ENCODE results near the gene TRIP12. TPM values are rescaled to one million over a fixed set of nuclear protein-coding genes. Genes with fewer than 3 reads are reported as not detected.

The TRIP12 gene
- total and polyA plus RNA-seq, 2 of the 13 experiments (the other 11 are each of a cell fraction or from before 2014, with no cell fraction given) = 72.1 to 153 TPM

DNA sequence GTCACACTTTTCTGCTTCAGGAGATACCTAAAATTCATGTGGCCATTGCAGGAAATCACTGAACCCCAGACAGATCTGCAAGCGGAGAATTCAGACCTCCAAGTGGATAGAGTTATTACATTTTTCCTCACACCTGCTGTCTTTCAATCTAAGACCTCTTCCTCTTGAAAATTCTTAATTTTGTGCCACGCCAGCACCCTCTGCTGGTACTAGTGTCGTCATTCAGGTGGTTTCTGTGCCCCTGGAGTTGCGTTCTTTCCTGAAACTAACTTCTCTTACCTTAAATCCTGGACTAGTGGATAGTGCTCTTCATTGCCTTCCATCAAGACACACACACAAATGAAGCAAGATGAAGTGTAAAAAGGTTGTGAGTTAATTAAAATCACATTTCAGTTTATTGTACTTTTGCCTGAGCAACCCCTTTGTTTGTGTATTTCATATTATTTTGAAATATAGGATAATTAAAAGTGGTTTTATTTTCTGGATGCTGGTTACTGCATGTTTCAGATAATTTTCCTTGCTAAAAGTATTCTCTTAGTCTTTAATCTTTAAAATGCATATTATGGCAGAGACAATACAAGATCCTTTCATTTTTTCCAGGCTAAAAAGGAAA lies 205.8 kb downstream of the TRIP12 start:
- POLR2A ChIA-PET = no interaction called here
- H3K9me3 ChIP-seq (ENCODE audit: low read length) = no peaks in the 10 kb centered on the region
- H3K4me3 ChIP-seq (replicated peaks in 1 of 3; ENCODE audit: insufficient read depth in 1 of 3, low read depth in 2 of 3, low read length in 3 of 3) = no peak overlapping the region
- DNase-seq (ENCODE audit: low spot score) (peak; percentile 34), ATAC-seq (peak; percentile 23; the same call in 2 of the 3 replicates), FAIRE-seq (peak; percentile 76)
- in situ Hi-C loops (cut with HindIII; ENCODE audit: extremely low pct_ligation_motif_present, low pct_unique_long_range_greater_than_20kb) (no loop called here), intact Hi-C loops (cut with micrococcal nuclease; ENCODE audit: unreplicated experiment) (no loop called here)
- BruUV-seq (replicated peaks) = no TSS peak
- no peaks in the 10 kb centered on the region for H3K36me3 ChIP-seq (replicated peaks in 1 of 2; ENCODE audit: control insufficient read depth in 1 of 2, insufficient read depth in 2 of 2, low read length in 2 of 2)
- no peak overlapping the region for H3K4me2 ChIP-seq (ENCODE audit: low read depth, low read length)
- H3K79me2 ChIP-seq (ENCODE audit: insufficient read depth, low read length) = no peaks in the 10 kb centered on the region
- H3K27me3 ChIP-seq (ENCODE audit: control insufficient read depth in 1 of 2, insufficient read depth in 2 of 2, low read length in 2 of 2) = peaks cover 7 to 36% of the 10 kb centered on the region in 2 experiments
- no peak overlapping the region for H2AFZ ChIP-seq (ENCODE audit: low read length)
- no peak overlapping the region for H3K27ac ChIP-seq (ENCODE audit: extremely low read length, insufficient read depth, low read length)
- 15% methylated on average over 4 of the region's 4 CpGs for WGBS (ENCODE audit: low lambda C conversion rate)
- no peak overlapping the region for H3K9ac ChIP-seq (ENCODE audit: insufficient read depth, low read depth, low read length)
- no peaks in the 10 kb centered on the region for H3K4me1 ChIP-seq (ENCODE audit: insufficient read depth, low read length)
- H4K20me1 ChIP-seq (ENCODE audit: insufficient read depth, low read length) = peaks cover 12% of the 10 kb centered on the region; the same call in 1 of the 2 replicates
- CTCF ChIA-PET (ENCODE audit: low intra/inter-chr PET ratio, low total read pairs) = no interaction called here
- TF ChIP-seq SALL1 (CRISPR knock-in tag; IDR thresholded peaks at IDR 0.05) (no peak), ZNF713 (CRISPR knock-in tag; IDR thresholded peaks at IDR 0.05) (no peak), ZNF879 (CRISPR knock-in tag; IDR thresholded peaks at IDR 0.05) (no peak), STAT5B (CRISPR knock-in tag; IDR thresholded peaks at IDR 0.05) (no peak), NONO (IDR thresholded peaks at IDR 0.05) (no peak), NONO (CRISPR knock-in tag; conservative IDR thresholded peaks at IDR 0.05) (no peak), CEBPB (IDR thresholded peaks at IDR 0.05; ENCODE audit: borderline replicate concordance, low read depth, low read length) (no peak), SMAD3 (CRISPR knock-in tag; IDR thresholded peaks at IDR 0.05) (no peak), NFIC (IDR thresholded peaks at IDR 0.05; ENCODE audit: low read length) (no peak), U2AF1 (optimal IDR thresholded peaks at IDR 0.05; ENCODE audit: low read depth, low read length) (no peak), XRCC5 (optimal IDR thresholded peaks at IDR 0.05; ENCODE audit: low read length) (no peak)
- TF ChIP-seq, protein P1, sequence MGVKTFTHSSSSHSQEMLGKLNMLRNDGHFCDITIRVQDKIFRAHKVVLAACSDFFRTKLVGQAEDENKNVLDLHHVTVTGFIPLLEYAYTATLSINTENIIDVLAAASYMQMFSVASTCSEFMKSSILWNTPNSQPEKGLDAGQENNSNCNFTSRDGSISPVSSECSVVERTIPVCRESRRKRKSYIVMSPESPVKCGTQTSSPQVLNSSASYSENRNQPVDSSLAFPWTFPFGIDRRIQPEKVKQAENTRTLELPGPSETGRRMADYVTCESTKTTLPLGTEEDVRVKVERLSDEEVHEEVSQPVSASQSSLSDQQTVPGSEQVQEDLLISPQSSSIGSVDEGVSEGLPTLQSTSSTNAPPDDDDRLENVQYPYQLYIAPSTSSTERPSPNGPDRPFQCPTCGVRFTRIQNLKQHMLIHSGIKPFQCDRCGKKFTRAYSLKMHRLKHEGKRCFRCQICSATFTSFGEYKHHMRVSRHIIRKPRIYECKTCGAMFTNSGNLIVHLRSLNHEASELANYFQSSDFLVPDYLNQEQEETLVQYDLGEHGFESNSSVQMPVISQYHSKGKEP (CRISPR knock-in tag; IDR thresholded peaks at IDR 0.05) = no peak
- TF ChIP-seq, protein P2, sequence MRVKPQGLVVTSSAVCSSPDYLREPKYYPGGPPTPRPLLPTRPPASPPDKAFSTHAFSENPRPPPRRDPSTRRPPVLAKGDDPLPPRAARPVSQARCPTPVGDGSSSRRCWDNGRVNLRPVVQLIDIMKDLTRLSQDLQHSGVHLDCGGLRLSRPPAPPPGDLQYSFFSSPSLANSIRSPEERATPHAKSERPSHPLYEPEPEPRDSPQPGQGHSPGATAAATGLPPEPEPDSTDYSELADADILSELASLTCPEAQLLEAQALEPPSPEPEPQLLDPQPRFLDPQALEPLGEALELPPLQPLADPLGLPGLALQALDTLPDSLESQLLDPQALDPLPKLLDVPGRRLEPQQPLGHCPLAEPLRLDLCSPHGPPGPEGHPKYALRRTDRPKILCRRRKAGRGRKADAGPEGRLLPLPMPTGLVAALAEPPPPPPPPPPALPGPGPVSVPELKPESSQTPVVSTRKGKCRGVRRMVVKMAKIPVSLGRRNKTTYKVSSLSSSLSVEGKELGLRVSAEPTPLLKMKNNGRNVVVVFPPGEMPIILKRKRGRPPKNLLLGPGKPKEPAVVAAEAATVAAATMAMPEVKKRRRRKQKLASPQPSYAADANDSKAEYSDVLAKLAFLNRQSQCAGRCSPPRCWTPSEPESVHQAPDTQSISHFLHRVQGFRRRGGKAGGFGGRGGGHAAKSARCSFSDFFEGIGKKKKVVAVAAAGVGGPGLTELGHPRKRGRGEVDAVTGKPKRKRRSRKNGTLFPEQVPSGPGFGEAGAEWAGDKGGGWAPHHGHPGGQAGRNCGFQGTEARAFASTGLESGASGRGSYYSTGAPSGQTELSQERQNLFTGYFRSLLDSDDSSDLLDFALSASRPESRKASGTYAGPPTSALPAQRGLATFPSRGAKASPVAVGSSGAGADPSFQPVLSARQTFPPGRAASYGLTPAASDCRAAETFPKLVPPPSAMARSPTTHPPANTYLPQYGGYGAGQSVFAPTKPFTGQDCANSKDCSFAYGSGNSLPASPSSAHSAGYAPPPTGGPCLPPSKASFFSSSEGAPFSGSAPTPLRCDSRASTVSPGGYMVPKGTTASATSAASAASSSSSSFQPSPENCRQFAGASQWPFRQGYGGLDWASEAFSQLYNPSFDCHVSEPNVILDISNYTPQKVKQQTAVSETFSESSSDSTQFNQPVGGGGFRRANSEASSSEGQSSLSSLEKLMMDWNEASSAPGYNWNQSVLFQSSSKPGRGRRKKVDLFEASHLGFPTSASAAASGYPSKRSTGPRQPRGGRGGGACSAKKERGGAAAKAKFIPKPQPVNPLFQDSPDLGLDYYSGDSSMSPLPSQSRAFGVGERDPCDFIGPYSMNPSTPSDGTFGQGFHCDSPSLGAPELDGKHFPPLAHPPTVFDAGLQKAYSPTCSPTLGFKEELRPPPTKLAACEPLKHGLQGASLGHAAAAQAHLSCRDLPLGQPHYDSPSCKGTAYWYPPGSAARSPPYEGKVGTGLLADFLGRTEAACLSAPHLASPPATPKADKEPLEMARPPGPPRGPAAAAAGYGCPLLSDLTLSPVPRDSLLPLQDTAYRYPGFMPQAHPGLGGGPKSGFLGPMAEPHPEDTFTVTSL (CRISPR knock-in tag; IDR thresholded peaks at IDR 0.05; ENCODE audit: borderline replicate concordance) = no peak
- TF ChIP-seq, protein P3, sequence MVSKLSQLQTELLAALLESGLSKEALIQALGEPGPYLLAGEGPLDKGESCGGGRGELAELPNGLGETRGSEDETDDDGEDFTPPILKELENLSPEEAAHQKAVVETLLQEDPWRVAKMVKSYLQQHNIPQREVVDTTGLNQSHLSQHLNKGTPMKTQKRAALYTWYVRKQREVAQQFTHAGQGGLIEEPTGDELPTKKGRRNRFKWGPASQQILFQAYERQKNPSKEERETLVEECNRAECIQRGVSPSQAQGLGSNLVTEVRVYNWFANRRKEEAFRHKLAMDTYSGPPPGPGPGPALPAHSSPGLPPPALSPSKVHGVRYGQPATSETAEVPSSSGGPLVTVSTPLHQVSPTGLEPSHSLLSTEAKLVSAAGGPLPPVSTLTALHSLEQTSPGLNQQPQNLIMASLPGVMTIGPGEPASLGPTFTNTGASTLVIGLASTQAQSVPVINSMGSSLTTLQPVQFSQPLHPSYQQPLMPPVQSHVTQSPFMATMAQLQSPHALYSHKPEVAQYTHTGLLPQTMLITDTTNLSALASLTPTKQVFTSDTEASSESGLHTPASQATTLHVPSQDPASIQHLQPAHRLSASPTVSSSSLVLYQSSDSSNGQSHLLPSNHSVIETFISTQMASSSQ (IDR thresholded peaks at IDR 0.05; ENCODE audit: low read depth) = no peak
- TF ChIP-seq, protein P3 (CRISPR knock-in tag; IDR thresholded peaks at IDR 0.05; ENCODE audit: borderline replicate concordance) = no peak
